RWPE2 (cell line): Measurements from ENCODE around the gene RASGRF1.

ENCODE experiments used
- ATAC-seq: fragments of 200-7000 bp; cut with Tn5 transposase; 3 replicates; pipeline ENCODE4 v1.9.1; 2021; ENCODE audit warnings: low read depth
- DNase-seq: peaks from one replicate; pipeline ENCODE4 v3.0.0-alpha.2; 2020; ENCODE audit warnings: low spot score
- H3K27ac ChIP-seq: fragments of 450-650 bp; 2 replicates; pipeline ENCODE4 v1.5.1; 2017; ENCODE audit warnings: mild to moderate bottlenecking; ENCODE audit not compliant: poor library complexity, severe bottlenecking
- H3K27me3 ChIP-seq: fragments of 250-450 bp; sonication (Bioruptor Pico); 2 replicates; pipeline ENCODE4 v1.5.1; 2021; ENCODE audit warnings: mild to moderate bottlenecking, moderate library complexity; ENCODE audit not compliant: insufficient read depth, poor library complexity, severe bottlenecking
- H3K36me3 ChIP-seq: fragments of 250-450 bp; sonication (Bioruptor Pico); 2 replicates; pipeline ENCODE4 v1.5.1; 2020; ENCODE audit warnings: low read depth, mild to moderate bottlenecking, moderate library complexity
- H3K4me1 ChIP-seq: fragments of 250-450 bp; sonication (Bioruptor Pico); 2 replicates; pipeline ENCODE4 v1.5.1; 2021; ENCODE audit warnings: mild to moderate bottlenecking, moderate library complexity; ENCODE audit not compliant: insufficient read depth, poor library complexity, severe bottlenecking
- H3K4me3 ChIP-seq: fragments of 250-450 bp; sonication (Bioruptor Pico); 2 replicates; pipeline ENCODE4 v1.5.1; 2021; ENCODE audit warnings: mild to moderate bottlenecking, moderate library complexity; ENCODE audit not compliant: severe bottlenecking
- H3K9me3 ChIP-seq: fragments of 250-450 bp; sonication (Bioruptor Pico); 2 replicates; pipeline ENCODE4 v1.5.1; 2021; ENCODE audit warnings: mild to moderate bottlenecking, moderate library complexity; ENCODE audit not compliant: severe bottlenecking
- TF ChIP-seq, protein P1 (sequence below): fragments of 450-650 bp; IDR thresholded peaks from one replicate; pipeline ENCODE4 v1.5.1; 2017; ENCODE audit warnings: mild to moderate bottlenecking, moderate library complexity; ENCODE audit not compliant: poor library complexity, severe bottlenecking

Gene RASGRF1

DNA sequence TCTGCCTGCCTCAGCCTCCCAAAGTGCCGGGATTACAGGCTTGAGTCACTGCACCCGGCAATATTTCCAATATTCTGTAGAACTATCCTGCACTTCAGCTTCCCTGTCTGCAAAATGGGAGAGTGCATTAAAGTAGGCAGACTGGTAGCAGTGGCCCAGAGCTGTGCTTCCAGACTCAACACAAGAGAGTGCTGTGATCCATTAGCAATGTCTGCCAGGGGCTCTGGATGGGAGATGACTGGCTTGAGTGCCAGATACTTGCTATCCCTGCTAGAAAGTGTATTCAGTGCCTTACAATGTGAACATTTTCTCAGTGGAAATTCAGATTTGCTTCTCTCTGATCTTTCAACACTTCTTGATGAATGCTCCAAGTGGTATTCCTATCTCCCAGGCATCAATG is 80.3 kb downstream of the RASGRF1 start:
- DNase-seq (no peak), ATAC-seq (peak; percentile 24; the same call in 1 of the 3 replicates)
- TF ChIP-seq, protein P1, sequence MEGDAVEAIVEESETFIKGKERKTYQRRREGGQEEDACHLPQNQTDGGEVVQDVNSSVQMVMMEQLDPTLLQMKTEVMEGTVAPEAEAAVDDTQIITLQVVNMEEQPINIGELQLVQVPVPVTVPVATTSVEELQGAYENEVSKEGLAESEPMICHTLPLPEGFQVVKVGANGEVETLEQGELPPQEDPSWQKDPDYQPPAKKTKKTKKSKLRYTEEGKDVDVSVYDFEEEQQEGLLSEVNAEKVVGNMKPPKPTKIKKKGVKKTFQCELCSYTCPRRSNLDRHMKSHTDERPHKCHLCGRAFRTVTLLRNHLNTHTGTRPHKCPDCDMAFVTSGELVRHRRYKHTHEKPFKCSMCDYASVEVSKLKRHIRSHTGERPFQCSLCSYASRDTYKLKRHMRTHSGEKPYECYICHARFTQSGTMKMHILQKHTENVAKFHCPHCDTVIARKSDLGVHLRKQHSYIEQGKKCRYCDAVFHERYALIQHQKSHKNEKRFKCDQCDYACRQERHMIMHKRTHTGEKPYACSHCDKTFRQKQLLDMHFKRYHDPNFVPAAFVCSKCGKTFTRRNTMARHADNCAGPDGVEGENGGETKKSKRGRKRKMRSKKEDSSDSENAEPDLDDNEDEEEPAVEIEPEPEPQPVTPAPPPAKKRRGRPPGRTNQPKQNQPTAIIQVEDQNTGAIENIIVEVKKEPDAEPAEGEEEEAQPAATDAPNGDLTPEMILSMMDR, result no peak
- Histone ChIP-seq H3K36me3 (no peaks in the 10 kb centered on the region), H3K27ac (no peak overlapping the region), H3K4me1 (no peaks in the 10 kb centered on the region), H3K4me3 (no peak overlapping the region), H3K9me3 (no peaks in the 10 kb centered on the region), H3K27me3 (no peaks in the 10 kb centered on the region)

DNA sequence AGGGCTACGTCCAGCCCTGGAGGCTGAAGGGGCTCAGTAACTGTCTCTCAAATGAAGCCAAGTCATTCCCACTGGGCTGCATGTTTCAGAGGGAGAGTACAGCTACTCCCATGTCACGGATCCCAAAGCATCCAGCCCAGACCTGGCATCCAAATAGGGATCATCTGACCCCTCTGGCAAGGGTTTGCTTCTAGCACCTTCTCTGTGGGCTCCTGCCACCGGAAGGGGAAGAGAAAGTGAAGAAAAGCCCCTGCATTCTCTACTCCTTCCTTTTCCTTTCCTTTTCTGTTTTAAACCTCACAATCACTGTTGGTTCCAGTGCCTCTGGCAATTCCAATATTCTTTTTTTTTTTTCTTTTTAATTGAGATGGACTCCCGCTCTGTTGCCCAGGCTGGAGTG is 81.2 kb downstream of the RASGRF1 start:
- Histone ChIP-seq H3K4me3 (no peak overlapping the region), H3K4me1 (peaks cover 7% of the 10 kb centered on the region), H3K27ac (no peak overlapping the region), H3K36me3 (no peaks in the 10 kb centered on the region), H3K27me3 (no peaks in the 10 kb centered on the region), H3K9me3 (no peaks in the 10 kb centered on the region)
- DNase-seq (no peak), ATAC-seq (no peak)
- TF ChIP-seq, protein P1, result no peak

DNA sequence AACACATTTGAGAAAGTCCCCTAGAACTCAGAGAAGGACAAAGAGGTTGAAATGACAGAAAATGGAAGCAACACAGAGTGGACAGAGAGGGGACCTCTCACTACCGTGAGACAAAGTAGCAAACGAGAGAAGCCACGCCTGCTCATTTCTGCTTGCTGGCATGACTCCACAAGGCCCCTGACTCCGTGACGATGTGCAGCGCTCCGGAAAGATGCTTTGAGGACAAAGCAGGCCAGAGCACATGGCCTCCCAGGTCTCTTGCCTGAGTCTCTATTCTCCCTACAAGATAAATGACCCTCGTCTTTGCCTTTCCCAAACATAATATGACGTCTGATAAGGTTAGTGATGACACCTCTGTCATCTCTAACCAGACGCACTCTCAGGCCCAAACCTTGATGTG is 81.9 kb downstream of the RASGRF1 start:
- Histone ChIP-seq H3K27me3 (no peaks in the 10 kb centered on the region), H3K4me3 (no peak overlapping the region), H3K27ac (no peak overlapping the region), H3K9me3 (no peaks in the 10 kb centered on the region), H3K4me1 (peaks cover 14% of the 10 kb centered on the region), H3K36me3 (no peaks in the 10 kb centered on the region)
- TF ChIP-seq, protein P1, result no peak
- DNase-seq, result no peak
- ATAC-seq, result no peak

DNA sequence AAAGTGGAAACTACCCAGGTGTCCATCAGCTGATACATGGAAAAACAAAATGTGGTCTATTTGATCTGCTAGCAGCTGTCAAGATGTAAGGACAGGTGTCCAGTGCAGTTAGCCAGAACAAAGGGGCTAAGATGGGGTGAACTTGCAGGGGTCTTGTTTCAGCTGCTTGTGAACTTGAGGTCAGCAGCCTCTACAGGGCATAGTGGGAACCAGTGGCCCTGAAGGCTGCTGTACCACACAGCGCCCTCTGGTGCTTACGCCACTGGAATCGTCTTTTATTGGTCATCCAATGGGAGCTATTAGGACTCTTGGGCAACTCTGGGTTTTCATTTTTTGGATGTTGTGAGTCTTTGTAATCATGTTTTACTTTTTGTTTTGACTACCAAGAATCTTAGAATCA is 83.5 kb downstream of the RASGRF1 start:
- Histone ChIP-seq H3K9me3 (no peaks in the 10 kb centered on the region), H3K4me3 (no peak overlapping the region), H3K4me1 (peaks cover 16% of the 10 kb centered on the region), H3K36me3 (no peaks in the 10 kb centered on the region), H3K27me3 (no peaks in the 10 kb centered on the region), H3K27ac (no peak overlapping the region)
- TF ChIP-seq, protein P1, result peak; percentile 44
- ATAC-seq (no peak), DNase-seq (no peak)

DNA sequence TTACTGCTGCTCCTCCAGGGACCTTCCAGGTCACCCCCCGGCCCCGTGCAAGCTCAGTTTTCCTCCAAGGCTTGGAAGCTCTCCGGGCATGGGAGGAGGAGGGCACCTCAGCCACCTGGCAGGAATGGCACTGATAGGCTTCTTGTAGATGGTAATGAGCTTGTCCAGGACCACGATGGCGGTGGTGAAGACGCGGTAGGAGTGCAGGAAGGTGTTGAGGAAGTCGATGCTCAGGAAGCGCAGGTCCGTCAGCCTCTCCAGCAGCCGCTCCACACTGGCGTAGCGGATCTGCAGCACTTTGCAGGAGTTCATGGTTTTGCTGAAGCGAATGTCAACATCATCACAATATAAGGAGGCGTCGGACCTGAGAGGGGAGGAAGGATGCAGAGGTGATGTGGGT is 84.5 kb downstream of the RASGRF1 start:
- ATAC-seq (no peak), DNase-seq (no peak)
- H3K27me3 ChIP-seq, result no peaks in the 10 kb centered on the region
- TF ChIP-seq, protein P1, result no peak
- no peak overlapping the region for H3K27ac ChIP-seq
- H3K4me3 ChIP-seq, result no peak overlapping the region
- no peaks in the 10 kb centered on the region for H3K36me3 ChIP-seq
- H3K9me3 ChIP-seq, result no peaks in the 10 kb centered on the region
- peaks cover 16% of the 10 kb centered on the region for H3K4me1 ChIP-seq
